ENCODE data around the gene TMEM9B. TPM values are rescaled to one million over a fixed set of nuclear protein-coding genes. Genes with fewer than 3 reads are reported as not detected.

Gene TMEM9B
- total and polyA plus RNA-seq, 9 of the 15 experiments (the other 6 are each of a cell fraction or from before 2014, with no cell fraction given) = 7.7 to 20.0 (median 14.0) TPM

DNA sequence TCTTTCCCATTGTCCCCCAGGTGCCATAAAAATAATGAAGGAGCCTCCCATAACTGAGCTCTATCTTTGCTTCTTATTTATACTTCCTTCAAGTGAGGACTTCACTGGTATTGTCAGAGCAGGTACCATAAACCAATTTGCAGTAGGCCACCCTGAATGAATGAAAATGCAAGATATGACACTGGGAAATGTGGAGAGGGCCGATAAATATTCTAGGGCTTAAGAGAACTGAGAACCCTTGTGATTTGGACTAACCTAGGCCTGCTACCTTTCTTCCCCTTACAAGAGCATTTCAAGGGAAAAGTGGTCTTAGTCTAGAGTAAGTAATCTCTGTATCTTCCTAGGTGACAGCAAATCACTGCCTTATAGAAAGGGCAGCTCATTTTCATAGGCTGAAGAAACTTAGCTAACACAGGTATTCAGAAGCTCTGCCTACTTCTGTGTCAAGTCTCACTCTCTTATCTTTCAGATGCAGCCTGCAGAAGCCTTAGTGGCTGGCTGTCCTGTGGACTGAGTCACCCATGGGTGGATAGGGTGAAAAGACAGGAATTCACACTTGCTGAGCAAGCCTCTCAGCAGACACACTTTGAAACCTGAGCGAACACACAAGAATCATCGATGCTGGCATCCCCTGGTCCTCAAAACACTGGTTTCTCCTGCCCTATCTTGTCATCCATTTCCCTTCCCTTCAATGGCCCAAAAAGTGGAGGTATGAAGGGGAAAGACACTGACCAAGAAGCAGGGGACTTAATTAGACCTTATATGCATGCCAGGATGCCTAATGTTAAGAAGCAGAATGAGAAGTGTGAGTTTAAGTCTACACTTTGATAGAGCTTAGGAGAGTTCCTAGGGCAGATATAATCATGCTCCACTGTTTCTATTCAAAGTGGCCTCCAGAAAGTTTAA is 24.3 kb upstream of the TMEM9B start (continued):
- TF ChIP-seq MGA (IDR thresholded peaks at IDR 0.05) (peak; percentile 38; the same call in 1 of the 2 replicates), MECOM (CRISPR knock-in tag; IDR thresholded peaks at IDR 0.05) (no peak), FOXJ3 (CRISPR knock-in tag; IDR thresholded peaks at IDR 0.05) (no peak), UBTF (IDR thresholded peaks at IDR 0.05; ENCODE audit: borderline replicate concordance in 1 of 2, low read depth in 2 of 2, low read length in 2 of 2) (0 out of 4 replicates have a peak, but pooled peaks of 1 of the 2 experiments have one; percentile 35), GATA2 (CRISPR knock-in tag; IDR thresholded peaks at IDR 0.05) (peak; percentile 89), DPF2 (IDR thresholded peaks at IDR 0.05) (peak; percentile 99), FOXK1 (CRISPR knock-in tag; IDR thresholded peaks at IDR 0.05; ENCODE audit: borderline replicate concordance) (no peak), ZNF76 (CRISPR knock-in tag; IDR thresholded peaks at IDR 0.05; ENCODE audit: borderline replicate concordance) (no peak), JUND (IDR thresholded peaks at IDR 0.05; ENCODE audit: borderline replicate concordance, low read depth, low read length) (peak; percentile 97), JUND (tag; IDR thresholded peaks at IDR 0.05; ENCODE audit: borderline replicate concordance, low read depth, low read length) (peak; percentile 93; the same call in 2 of the 3 replicates)
- TF ChIP-seq, protein P1, sequence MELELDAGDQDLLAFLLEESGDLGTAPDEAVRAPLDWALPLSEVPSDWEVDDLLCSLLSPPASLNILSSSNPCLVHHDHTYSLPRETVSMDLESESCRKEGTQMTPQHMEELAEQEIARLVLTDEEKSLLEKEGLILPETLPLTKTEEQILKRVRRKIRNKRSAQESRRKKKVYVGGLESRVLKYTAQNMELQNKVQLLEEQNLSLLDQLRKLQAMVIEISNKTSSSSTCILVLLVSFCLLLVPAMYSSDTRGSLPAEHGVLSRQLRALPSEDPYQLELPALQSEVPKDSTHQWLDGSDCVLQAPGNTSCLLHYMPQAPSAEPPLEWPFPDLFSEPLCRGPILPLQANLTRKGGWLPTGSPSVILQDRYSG (tag; conservative IDR thresholded peaks at IDR 0.05; ENCODE audit: low read depth) = no peak

All from K562 (cell line).